Fibroblast of lung (primary cell): Measurements from ENCODE around the gene TOLLIP. TPM values are rescaled to one million over a fixed set of nuclear protein-coding genes. Genes with fewer than 3 reads are reported as not detected.

Experiments
- DNase-seq, 2 donors: peaks; one replicate each; pipeline versions ENCODE4 v3.0.0 to v3.0.0-alpha.2; 2010; ENCODE audit warnings: low read depth in 2 of 2
- H2AFZ ChIP-seq: 2 replicates; pipeline ENCODE4 v1.5.1; 2012; ENCODE audit warnings: low read length, control low read depth, inconsistent platforms
- H3K27ac ChIP-seq: 2 replicates; pipeline ENCODE4 v1.5.1; 2011; ENCODE audit warnings: low read length, control low read depth; ENCODE audit not compliant: insufficient read depth
- H3K27me3 ChIP-seq: 2 replicates; pipeline ENCODE4 v1.5.1; 2011; ENCODE audit warnings: mild to moderate bottlenecking, low read length; ENCODE audit not compliant: control insufficient read depth, insufficient read depth
- H3K36me3 ChIP-seq: 2 replicates; pipeline ENCODE4 v1.5.1; 2011; ENCODE audit warnings: low read length; ENCODE audit not compliant: control insufficient read depth, insufficient read depth
- H3K4me1 ChIP-seq: 2 replicates; pipeline ENCODE4 v1.5.1; 2011; ENCODE audit warnings: low read length; ENCODE audit not compliant: control insufficient read depth, insufficient read depth; ENCODE audit errors: extremely low read depth
- H3K4me2 ChIP-seq: 2 replicates; pipeline ENCODE4 v1.5.1; 2011; ENCODE audit warnings: low read length, control low read depth; ENCODE audit not compliant: insufficient read depth; ENCODE audit errors: extremely low read depth
- H3K4me3 ChIP-seq, 4 experiments: fragments of 200-600 bp in 1 of 4; sonication (generic) in 1 of 4; replicated peaks in 1 of 4; 2 replicates each; pipeline ENCODE4 v1.5.1; 2011 to 2016; ENCODE audit warnings: low read length in 4 of 4, low read depth in 3 of 4, mild to moderate bottlenecking in 3 of 4, control low read depth in 2 of 4, inconsistent platforms in 1 of 4, mixed read lengths in 1 of 4; ENCODE audit not compliant: insufficient read depth in 1 of 4; ENCODE audit errors: control extremely low read depth in 1 of 4
- H3K79me2 ChIP-seq: 2 replicates; pipeline ENCODE4 v1.5.1; 2012; ENCODE audit warnings: mild to moderate bottlenecking, low read length, inconsistent platforms; ENCODE audit not compliant: control insufficient read depth, insufficient read depth
- H3K9ac ChIP-seq: 2 replicates; pipeline ENCODE4 v1.5.1; 2011; ENCODE audit warnings: mild to moderate bottlenecking, low read length, control low read depth; ENCODE audit not compliant: insufficient read depth
- H3K9me3 ChIP-seq: 2 replicates; pipeline ENCODE4 v1.5.1; 2012; ENCODE audit warnings: low read depth, low read length; ENCODE audit not compliant: control insufficient read depth, insufficient read depth
- H4K20me1 ChIP-seq: 2 replicates; pipeline ENCODE4 v1.5.1; 2011; ENCODE audit warnings: low read length; ENCODE audit not compliant: control insufficient read depth, insufficient read depth; ENCODE audit errors: extremely low read depth
- EZH2 ChIP-seq: IDR thresholded peaks from 2 replicates; pipeline ENCODE4 v1.5.1; 2012; ENCODE audit warnings: low read length, control low read depth, mild to moderate bottlenecking; ENCODE audit errors: missing control alignments
- polyA plus RNA-seq, 2 donors: library from polyadenylated mRNA; depleted of rRNA in 1 of 2; stranded (reverse) in 1 of 2; unstranded in 1 of 2; fragments of >200 nt; gene quantifications; 2 replicates each; pipeline ENCODE4 v1.2.1, GENCODE V29; 2011 to 2012; ENCODE audit warnings: missing spikeins in 1 of 2
- total RNA-seq: library from RNA; depleted of rRNA; stranded (reverse); fragments of >200 nt; gene quantifications from 2 replicates; pipeline ENCODE4 v1.2.1, GENCODE V29; 2014
- TF ChIP-seq, protein P1 (sequence below), 2 donors: IDR thresholded peaks in 1 of 2; conservative IDR thresholded peaks in 1 of 2; 1 replicate in 1 of 2; 2 replicates in 1 of 2; pipeline ENCODE4 v1.5.1; 2011 to 2012; ENCODE audit warnings: low read length in 2 of 2, control low read depth in 1 of 2, inconsistent platforms in 1 of 2, low read depth in 1 of 2, mild to moderate bottlenecking in 1 of 2

TOLLIP gene
- total and polyA plus RNA-seq, 2 donors (not counting 1 experiment from before 2014, with no cell fraction given) = 28.4 to 34.6 TPM

GRCh38 chr11:1290052-1291040, 19.1 kb downstream of the TOLLIP start:
- Histone ChIP-seq H3K4me1 (no peaks in the 10 kb centered on the region), H3K9ac (no peak overlapping the region), H3K27me3 (no peaks in the 10 kb centered on the region), H3K4me3 (no peak overlapping the region), H3K4me2 (no peak overlapping the region), H2AFZ (no peak overlapping the region), H3K27ac (no peak overlapping the region), H4K20me1 (no peaks in the 10 kb centered on the region), H3K36me3 (peaks cover 21% of the 10 kb centered on the region), H3K79me2 (peaks cover under 1% of the 10 kb centered on the region), H3K9me3 (no peaks in the 10 kb centered on the region)
- TF ChIP-seq EZH2 = no peak
- TF ChIP-seq, protein P1, sequence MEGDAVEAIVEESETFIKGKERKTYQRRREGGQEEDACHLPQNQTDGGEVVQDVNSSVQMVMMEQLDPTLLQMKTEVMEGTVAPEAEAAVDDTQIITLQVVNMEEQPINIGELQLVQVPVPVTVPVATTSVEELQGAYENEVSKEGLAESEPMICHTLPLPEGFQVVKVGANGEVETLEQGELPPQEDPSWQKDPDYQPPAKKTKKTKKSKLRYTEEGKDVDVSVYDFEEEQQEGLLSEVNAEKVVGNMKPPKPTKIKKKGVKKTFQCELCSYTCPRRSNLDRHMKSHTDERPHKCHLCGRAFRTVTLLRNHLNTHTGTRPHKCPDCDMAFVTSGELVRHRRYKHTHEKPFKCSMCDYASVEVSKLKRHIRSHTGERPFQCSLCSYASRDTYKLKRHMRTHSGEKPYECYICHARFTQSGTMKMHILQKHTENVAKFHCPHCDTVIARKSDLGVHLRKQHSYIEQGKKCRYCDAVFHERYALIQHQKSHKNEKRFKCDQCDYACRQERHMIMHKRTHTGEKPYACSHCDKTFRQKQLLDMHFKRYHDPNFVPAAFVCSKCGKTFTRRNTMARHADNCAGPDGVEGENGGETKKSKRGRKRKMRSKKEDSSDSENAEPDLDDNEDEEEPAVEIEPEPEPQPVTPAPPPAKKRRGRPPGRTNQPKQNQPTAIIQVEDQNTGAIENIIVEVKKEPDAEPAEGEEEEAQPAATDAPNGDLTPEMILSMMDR (conservative IDR thresholded peaks at IDR 0.05 in 1 of 2, IDR thresholded peaks at IDR 0.05 in 1 of 2; ENCODE audit: low read depth in 1 of 2, low read length in 2 of 2) = no peak
- no peak for DNase-seq

GRCh38 chr11:1289211-1289935, 20.1 kb downstream of the TOLLIP start:
- H3K27me3 ChIP-seq = no peaks in the 10 kb centered on the region
- TF ChIP-seq, protein P1 (conservative IDR thresholded peaks at IDR 0.05 in 1 of 2, IDR thresholded peaks at IDR 0.05 in 1 of 2; ENCODE audit: low read depth in 1 of 2, low read length in 2 of 2) = no peak
- TF ChIP-seq EZH2 = no peak
- peaks cover 22% of the 10 kb centered on the region for H3K36me3 ChIP-seq
- no peaks in the 10 kb centered on the region for H3K9me3 ChIP-seq
- H2AFZ ChIP-seq = no peak overlapping the region
- H3K27ac ChIP-seq = no peak overlapping the region
- no peak overlapping the region for H3K4me3 ChIP-seq
- H3K9ac ChIP-seq = no peak overlapping the region
- no peaks in the 10 kb centered on the region for H3K4me1 ChIP-seq
- no peaks in the 10 kb centered on the region for H3K79me2 ChIP-seq
- H4K20me1 ChIP-seq = no peaks in the 10 kb centered on the region
- no peak for DNase-seq
- H3K4me2 ChIP-seq = no peak overlapping the region
